ENCODE data around the gene CACNA1A. TPM values are rescaled to one million over a fixed set of nuclear protein-coding genes. Genes with fewer than 3 reads are reported as not detected.

Gene CACNA1A
- total RNA-seq, 1 donor from 2014 or later: 7.7 TPM

DNA sequence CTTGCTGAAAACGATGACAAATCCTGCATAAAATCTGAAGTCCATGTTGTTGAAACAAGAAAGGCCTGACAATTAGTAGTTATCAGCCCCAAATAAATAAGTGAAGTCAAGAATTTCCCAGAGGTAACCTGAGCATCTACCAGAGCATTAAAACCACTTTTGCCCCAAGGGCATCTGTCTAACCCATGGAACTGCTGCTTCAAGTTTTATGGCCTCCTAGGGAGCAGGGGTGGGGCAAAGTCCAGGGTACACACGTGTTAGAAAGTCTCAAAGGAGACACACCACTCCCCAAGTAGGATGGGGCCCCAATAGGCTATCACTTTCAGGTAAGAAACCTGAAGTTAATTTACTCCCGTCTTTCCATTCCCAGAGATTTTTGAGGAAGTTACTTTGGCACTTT lies 81.1 kb downstream of the CACNA1A start:
- TF ChIP-seq, protein P1, sequence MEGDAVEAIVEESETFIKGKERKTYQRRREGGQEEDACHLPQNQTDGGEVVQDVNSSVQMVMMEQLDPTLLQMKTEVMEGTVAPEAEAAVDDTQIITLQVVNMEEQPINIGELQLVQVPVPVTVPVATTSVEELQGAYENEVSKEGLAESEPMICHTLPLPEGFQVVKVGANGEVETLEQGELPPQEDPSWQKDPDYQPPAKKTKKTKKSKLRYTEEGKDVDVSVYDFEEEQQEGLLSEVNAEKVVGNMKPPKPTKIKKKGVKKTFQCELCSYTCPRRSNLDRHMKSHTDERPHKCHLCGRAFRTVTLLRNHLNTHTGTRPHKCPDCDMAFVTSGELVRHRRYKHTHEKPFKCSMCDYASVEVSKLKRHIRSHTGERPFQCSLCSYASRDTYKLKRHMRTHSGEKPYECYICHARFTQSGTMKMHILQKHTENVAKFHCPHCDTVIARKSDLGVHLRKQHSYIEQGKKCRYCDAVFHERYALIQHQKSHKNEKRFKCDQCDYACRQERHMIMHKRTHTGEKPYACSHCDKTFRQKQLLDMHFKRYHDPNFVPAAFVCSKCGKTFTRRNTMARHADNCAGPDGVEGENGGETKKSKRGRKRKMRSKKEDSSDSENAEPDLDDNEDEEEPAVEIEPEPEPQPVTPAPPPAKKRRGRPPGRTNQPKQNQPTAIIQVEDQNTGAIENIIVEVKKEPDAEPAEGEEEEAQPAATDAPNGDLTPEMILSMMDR (IDR thresholded peaks at IDR 0.05): no peak
- Histone ChIP-seq H3K9me3 (peaks cover 0 to 5% of the 10 kb centered on the region in 2 donors), H3K4me3 (no peak overlapping the region), H3K36me3 (no peaks in the 10 kb centered on the region), H3K4me1 (no peaks in the 10 kb centered on the region), H3K27me3 (no peaks in the 10 kb centered on the region), H3K27ac (no peak overlapping the region)
- intact Hi-C loops (cut with DNase I): loop anchor here (10.0 kb wide), 1 partner anchor 120 kb away; no protein-coding TSS in a partner anchor
- no peak for DNase-seq (ENCODE audit: low spot score in 2 of 2)

DNA sequence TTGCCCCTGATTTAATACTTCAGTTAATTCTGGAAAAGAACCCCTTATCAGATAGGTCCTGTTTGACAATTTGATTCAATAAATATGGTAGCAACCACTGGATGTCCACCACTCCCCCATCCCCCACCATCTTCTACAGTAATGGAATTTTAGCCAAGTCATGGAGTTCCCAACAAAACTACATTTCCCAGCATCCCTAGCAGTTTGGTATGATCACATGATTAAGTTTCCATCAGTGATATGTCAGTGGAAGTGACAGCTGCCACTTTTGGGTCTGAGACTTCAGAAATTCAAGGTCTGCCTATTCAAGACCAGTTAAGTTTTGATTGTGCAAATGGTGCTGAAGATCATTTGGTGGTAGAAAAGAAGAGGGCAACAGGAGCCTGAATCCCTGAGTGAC lies 85.5 kb downstream of the CACNA1A start:
- Histone ChIP-seq H3K27ac (no peak overlapping the region), H3K27me3 (no peaks in the 10 kb centered on the region), H3K9me3 (peaks cover 0 to 3% of the 10 kb centered on the region in 2 donors), H3K4me1 (no peaks in the 10 kb centered on the region), H3K4me3 (no peak overlapping the region), H3K36me3 (no peaks in the 10 kb centered on the region)
- TF ChIP-seq, protein P1 (IDR thresholded peaks at IDR 0.05): no peak
- no peak for DNase-seq (ENCODE audit: low spot score in 2 of 2)
- intact Hi-C loops (cut with DNase I): loop anchor here (10.0 kb wide), 1 partner anchor 116 kb away; no protein-coding TSS in a partner anchor

DNA sequence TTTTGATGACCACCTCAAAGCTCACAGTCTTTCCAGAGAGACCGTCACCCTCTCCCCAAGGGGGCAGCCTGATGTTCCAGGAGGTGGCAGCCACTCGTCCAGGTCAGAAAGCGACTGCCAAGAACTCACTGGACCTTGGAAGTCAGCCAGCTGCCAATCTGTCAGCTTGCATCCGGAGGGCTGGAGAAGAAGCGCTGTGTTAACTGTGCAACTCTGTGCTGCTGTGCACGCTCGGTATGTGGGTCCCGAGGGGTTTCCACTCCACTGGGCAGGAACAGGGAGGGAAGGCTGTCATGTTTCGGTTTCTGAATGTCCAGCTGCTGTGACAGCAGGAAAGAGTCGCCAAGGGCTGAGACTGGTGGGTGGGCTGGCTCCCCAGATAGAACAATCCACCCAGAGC lies 89.2 kb downstream of the CACNA1A start:
- TF ChIP-seq, protein P1 (IDR thresholded peaks at IDR 0.05): no peak
- Histone ChIP-seq H3K27me3 (no peaks in the 10 kb centered on the region), H3K9me3 (no peaks in the 10 kb centered on the region), H3K4me1 (no peaks in the 10 kb centered on the region), H3K27ac (no peak overlapping the region), H3K36me3 (no peaks in the 10 kb centered on the region), H3K4me3 (no peak overlapping the region)
- no peak for DNase-seq (ENCODE audit: low spot score in 2 of 2)
- intact Hi-C loops (cut with DNase I): no loop called here

DNA sequence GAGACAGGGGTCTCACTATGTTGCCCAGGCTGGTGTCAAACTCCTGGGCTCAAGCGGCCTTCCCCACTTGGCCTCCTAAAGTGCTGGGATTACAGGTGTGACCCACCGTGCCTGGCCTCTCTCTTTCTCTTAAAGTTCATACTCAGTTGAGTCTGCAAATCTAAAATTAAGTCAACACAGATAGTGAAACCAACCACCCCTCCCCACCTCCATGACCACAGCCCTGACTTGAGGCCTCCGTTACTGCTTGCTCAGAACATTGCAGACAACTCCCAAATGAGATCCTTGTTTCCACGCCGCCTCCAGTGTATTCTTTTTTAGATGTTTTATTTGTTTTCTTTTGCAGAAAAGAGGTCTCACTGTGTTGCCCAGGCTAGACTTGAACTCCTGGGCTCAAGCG lies 94.4 kb downstream of the CACNA1A start:
- Histone ChIP-seq H3K9me3 (no peaks in the 10 kb centered on the region), H3K27me3 (no peaks in the 10 kb centered on the region), H3K4me3 (no peak overlapping the region), H3K27ac (no peak overlapping the region), H3K36me3 (no peaks in the 10 kb centered on the region), H3K4me1 (no peaks in the 10 kb centered on the region)
- DNase-seq (ENCODE audit: low spot score in 2 of 2): no peak
- TF ChIP-seq, protein P1 (IDR thresholded peaks at IDR 0.05): no peak
- intact Hi-C loops (cut with DNase I): no loop called here

DNA sequence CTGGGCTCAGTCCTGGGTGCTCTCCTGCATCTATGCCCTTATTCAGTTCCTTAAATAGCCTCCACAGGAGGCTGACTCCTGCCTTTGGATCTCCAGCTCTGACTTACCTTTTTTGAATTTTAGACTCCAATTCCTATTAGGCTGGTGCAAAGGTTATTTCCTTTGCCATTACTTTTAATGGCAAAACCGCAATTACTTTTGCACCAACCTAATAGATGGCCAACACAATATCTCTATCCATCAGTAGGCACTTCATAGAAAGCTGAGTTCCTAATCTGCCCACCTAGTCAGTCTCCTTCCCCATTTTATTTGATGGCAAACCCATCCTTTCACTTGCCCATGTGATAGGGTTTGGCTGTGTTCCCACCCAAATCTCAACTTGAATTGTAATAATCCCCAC lies 95.3 kb downstream of the CACNA1A start:
- no peak overlapping the region for H3K27ac ChIP-seq
- no peaks in the 10 kb centered on the region for H3K27me3 ChIP-seq
- H3K36me3 ChIP-seq: no peaks in the 10 kb centered on the region
- intact Hi-C loops (cut with DNase I): no loop called here
- no peaks in the 10 kb centered on the region for H3K9me3 ChIP-seq
- DNase-seq (ENCODE audit: low spot score in 2 of 2): no peak
- no peak overlapping the region for H3K4me3 ChIP-seq
- TF ChIP-seq, protein P1 (IDR thresholded peaks at IDR 0.05): no peak
- no peaks in the 10 kb centered on the region for H3K4me1 ChIP-seq

Data from ascending aorta (tissue), 2 donors.